Measurements from ENCODE around the gene NBEAL2. TPM values are rescaled to one million over a fixed set of nuclear protein-coding genes. Genes with fewer than 3 reads are reported as not detected.
"Not testable (repeated sequence)": the region's sequence is repeated elsewhere in the genome, so short reads cannot be mapped to it uniquely, and the experiment has no call there.

The NBEAL2 gene
- total RNA-seq, 1 donor from 2014 or later, result 115 TPM

GRCh38 chr3:47028146-47028545 is 48.7 kb downstream of the NBEAL2 start:
- Mint-ChIP-seq H3K27me3 (no peaks in the 10 kb centered on the region), H3K36me3 (peaks cover 18% of the 10 kb centered on the region), H3K27ac (no peak overlapping the region), H3K9me3 (no peaks in the 10 kb centered on the region), H3K4me3 (no peak overlapping the region), H3K4me1 (ENCODE audit: unreplicated experiment) (peaks cover 12% of the 10 kb centered on the region)
- TF ChIP-seq CTCF (conservative IDR thresholded peaks at IDR 0.05), result no peak
- no peak for DNase-seq (ENCODE audit: extremely low spot score, unreplicated experiment)

GRCh38 chr3:47028667-47029066 is 49.2 kb downstream of the NBEAL2 start:
- no peak for DNase-seq (ENCODE audit: extremely low spot score, unreplicated experiment)
- Mint-ChIP-seq H3K4me3 (no peak overlapping the region), H3K27ac (no peak overlapping the region), H3K9me3 (no peaks in the 10 kb centered on the region), H3K27me3 (no peaks in the 10 kb centered on the region), H3K36me3 (peaks cover 19% of the 10 kb centered on the region), H3K4me1 (ENCODE audit: unreplicated experiment) (peaks cover 12% of the 10 kb centered on the region)
- no peak for TF ChIP-seq CTCF (conservative IDR thresholded peaks at IDR 0.05)

DNA sequence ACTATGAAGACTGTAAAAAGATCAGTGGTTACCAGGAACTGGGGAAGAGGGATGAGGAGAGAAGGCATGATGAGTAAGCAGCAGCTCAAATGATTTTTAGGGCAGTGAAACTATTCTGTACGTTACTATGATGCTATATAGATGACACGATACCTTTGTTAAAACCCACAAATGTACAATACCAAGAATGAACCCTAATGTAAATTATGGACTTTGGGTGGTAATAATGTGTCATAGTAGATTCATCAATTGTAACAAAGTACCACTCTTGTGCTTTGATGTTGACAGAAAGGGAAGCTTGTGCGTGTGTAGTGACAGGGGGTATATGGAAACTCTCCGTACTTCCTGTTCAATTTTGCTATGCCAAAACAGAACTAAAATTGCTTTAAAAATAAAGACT is 51.6 kb downstream of the NBEAL2 start:
- H3K27ac Mint-ChIP-seq; H3K4me3 Mint-ChIP-seq; DNase-seq (ENCODE audit: extremely low spot score, unreplicated experiment); H3K4me1 Mint-ChIP-seq (ENCODE audit: unreplicated experiment); H3K9me3 Mint-ChIP-seq; H3K27me3 Mint-ChIP-seq: not testable (repeated sequence)
- peaks cover 20% of the 10 kb centered on the region for H3K36me3 Mint-ChIP-seq

- Mint-ChIP-seq H3K27ac (no peak overlapping the region), H3K9me3 (no peaks in the 10 kb centered on the region), H3K4me1 (ENCODE audit: unreplicated experiment) (peaks cover 5% of the 10 kb centered on the region), H3K27me3 (no peaks in the 10 kb centered on the region), H3K36me3 (peaks cover 31% of the 10 kb centered on the region), H3K4me3 (no peak overlapping the region)
- DNase-seq (ENCODE audit: extremely low spot score, unreplicated experiment), result no peak
- no peak for TF ChIP-seq CTCF (conservative IDR thresholded peaks at IDR 0.05)
These were observed 55.5 kb downstream of the NBEAL2 start for GRCh38 chr3:47034868-47035489.

- H3K9me3 Mint-ChIP-seq, result no peaks in the 10 kb centered on the region
- no peak overlapping the region for H3K27ac Mint-ChIP-seq
- H3K4me3 Mint-ChIP-seq, result no peak overlapping the region
- no peaks in the 10 kb centered on the region for H3K27me3 Mint-ChIP-seq
- no peak for DNase-seq (ENCODE audit: extremely low spot score, unreplicated experiment)
- H3K36me3 Mint-ChIP-seq, result peaks cover 35% of the 10 kb centered on the region
- no peak for TF ChIP-seq CTCF (conservative IDR thresholded peaks at IDR 0.05)
- peaks cover 5% of the 10 kb centered on the region for H3K4me1 Mint-ChIP-seq (ENCODE audit: unreplicated experiment)
These were observed 56.2 kb downstream of the NBEAL2 start for GRCh38 chr3:47035645-47036044.

DNA sequence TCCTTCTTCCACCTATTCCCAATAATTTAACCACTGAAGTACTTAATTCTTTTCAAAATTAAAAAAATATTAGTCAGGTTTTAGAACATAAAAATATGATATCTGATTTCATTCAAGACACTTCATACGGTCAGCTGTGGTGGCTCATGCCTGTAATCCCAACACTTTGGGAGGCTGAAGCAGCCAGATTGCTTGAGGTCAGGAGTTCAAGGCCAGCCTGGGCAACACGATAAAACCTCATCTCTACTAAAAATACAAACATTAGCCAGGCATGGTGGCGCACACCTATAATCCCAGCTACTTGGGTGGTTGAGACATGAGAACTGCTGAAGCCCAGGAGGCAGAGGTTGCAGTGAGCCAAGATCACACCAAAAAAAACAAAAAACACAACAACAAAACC is 56.7 kb downstream of the NBEAL2 start:
- Mint-ChIP-seq H3K27me3 (no peaks in the 10 kb centered on the region), H3K9me3 (no peaks in the 10 kb centered on the region), H3K36me3 (peaks cover 35% of the 10 kb centered on the region), H3K4me1 (ENCODE audit: unreplicated experiment) (peaks cover 5% of the 10 kb centered on the region), H3K27ac (no peak overlapping the region), H3K4me3 (no peak overlapping the region)
- DNase-seq (ENCODE audit: extremely low spot score, unreplicated experiment), result no peak
- no peak for TF ChIP-seq CTCF (conservative IDR thresholded peaks at IDR 0.05)

GRCh38 chr3:47037302-47037701 is 57.8 kb downstream of the NBEAL2 start:
- not testable (repeated sequence) for H3K9me3 Mint-ChIP-seq

More at GRCh38 chr3:47037302-47037701, 57.8 kb downstream of the NBEAL2 start:
- H3K4me1 Mint-ChIP-seq (ENCODE audit: unreplicated experiment); H3K4me3 Mint-ChIP-seq; DNase-seq (ENCODE audit: extremely low spot score, unreplicated experiment); H3K27ac Mint-ChIP-seq; H3K27me3 Mint-ChIP-seq: not testable (repeated sequence)
- H3K36me3 Mint-ChIP-seq, result peaks cover 36% of the 10 kb centered on the region
